Body of pancreas (tissue), 4 donors: Measurements from ENCODE around the gene UBTF.

ENCODE experiments used
- CTCF ChIP-seq, 7 experiments: fragments of 450-650 bp in 4 of 7; fragments of 200-600 bp in 3 of 7; sonication (generic) in 3 of 7; IDR thresholded peaks; one replicate each; pipeline ENCODE4 v1.5.1; 2016 to 2019; ENCODE audit warnings: antibody characterized with exemption in 7 of 7
- POLR2A ChIP-seq, 3 donors: fragments of 450-650 bp; IDR thresholded peaks; one replicate each; pipeline ENCODE4 v1.6.1; 2016; ENCODE audit warnings: antibody characterized with exemption in 3 of 3, mild to moderate bottlenecking in 2 of 3

- no peak for TF ChIP-seq CTCF (IDR thresholded peaks at IDR 0.05)
- no peak for TF ChIP-seq POLR2A (IDR thresholded peaks at IDR 0.05)
These were observed 43.9 kb upstream of the UBTF start for GRCh38 chr17:44263345-44263902.
